Breast epithelium (tissue), 3 donors: ENCODE measurements around the gene VIT.

Experiments used
- CTCF ChIP-seq, 3 donors: fragments of 450-650 bp; IDR thresholded peaks; one replicate each; pipeline ENCODE4 v1.5.1; 2016 to 2017; ENCODE audit warnings: antibody characterized with exemption in 3 of 3, mild to moderate bottlenecking in 3 of 3, moderate library complexity in 3 of 3
- POLR2A ChIP-seq: fragments of 450-650 bp; IDR thresholded peaks from one replicate; pipeline ENCODE4 v1.6.1; 2016; ENCODE audit warnings: antibody characterized with exemption, mild to moderate bottlenecking, moderate library complexity

- no peak for TF ChIP-seq CTCF (IDR thresholded peaks at IDR 0.05)
- no peak for TF ChIP-seq POLR2A
These were observed 58.1 kb downstream of the VIT start for GRCh38 chr2:36754578-36754977.
